HG02870 (cell line): ENCODE results near the gene PROX2.
A peak's percentile ranks its signal among the peaks of the same experiment; 100 is the strongest.

ENCODE experiments used
- ATAC-seq: cut with Tn5 transposase; IDR thresholded peaks from one replicate; pipeline ENCODE4 v1.9.1; 2021; ENCODE audit warnings: mild to moderate bottlenecking, moderate library complexity; ENCODE audit not compliant: unreplicated experiment

The PROX2 gene

GRCh38 chr14:74875941-74876913 is at the start of gene PROX2:
Gene PROX2 (minus strand): TSS chr14:74876145. CDS start chr14:74863834, 12,311 bp downstream.
- no peak for ATAC-seq

GRCh38 chr14:74924061-74924460 is 48.1 kb upstream of the PROX2 start:
- no peak for ATAC-seq

GRCh38 chr14:74922752-74923401 is 46.9 kb upstream of the PROX2 start, which contains the start of gene RPS6KL1:
Gene RPS6KL1 (minus strand): TSS chr14:74923260. CDS start chr14:74921541, 1,719 bp downstream.
- ATAC-seq = peak; percentile 95

- ATAC-seq = no peak
Measured at GRCh38 chr14:74921987-74922751, 46.2 kb upstream of the PROX2 start.

GRCh38 chr14:74921053-74921620 is 45.2 kb upstream of the PROX2 start:
- ATAC-seq = no peak

GRCh38 chr14:74920281-74920680 is 44.3 kb upstream of the PROX2 start:
- no peak for ATAC-seq

- no peak for ATAC-seq
Measured at GRCh38 chr14:74919421-74920165, 43.6 kb upstream of the PROX2 start.

GRCh38 chr14:74918380-74918779 is 42.4 kb upstream of the PROX2 start:
- no peak for ATAC-seq

- ATAC-seq = no peak
Measured at GRCh38 chr14:74917646-74918081, 41.7 kb upstream of the PROX2 start.

GRCh38 chr14:74917178-74917543 is 41.2 kb upstream of the PROX2 start:
- ATAC-seq = no peak

- no peak for ATAC-seq
Measured at GRCh38 chr14:74915826-74916225, 39.9 kb upstream of the PROX2 start.

- ATAC-seq = no peak
Measured at GRCh38 chr14:74915426-74915825, 39.5 kb upstream of the PROX2 start.

GRCh38 chr14:74913986-74914573 is 38.1 kb upstream of the PROX2 start:
- ATAC-seq = no peak

GRCh38 chr14:74913393-74913910 is 37.5 kb upstream of the PROX2 start:
- no peak for ATAC-seq

- ATAC-seq = no peak
Measured at GRCh38 chr14:74912801-74913200, 36.9 kb upstream of the PROX2 start.

GRCh38 chr14:74912111-74912510 is 36.2 kb upstream of the PROX2 start:
- no peak for ATAC-seq

GRCh38 chr14:74911704-74912103 is 35.8 kb upstream of the PROX2 start:
- ATAC-seq = no peak

GRCh38 chr14:74911221-74911620 is 35.3 kb upstream of the PROX2 start:
- no peak for ATAC-seq

GRCh38 chr14:74910556-74910955 is 34.6 kb upstream of the PROX2 start:
- ATAC-seq = no peak
